Measurements from ENCODE around the gene BPIFB4. TPM values are rescaled to one million over a fixed set of nuclear protein-coding genes. Genes with fewer than 3 reads are reported as not detected.

Gene BPIFB4
- not detected for total RNA-seq

GRCh38 chr20:33079259-33079658, at the start of gene BPIFB4:
BPIFB4 (plus strand) TSS chr20:33079643; CDS start chr20:33081527, 1,884 bp downstream.

GRCh38 chr20:33031531-33031930, 47.9 kb upstream of the BPIFB4 start, which contains the start of gene BPIFB6:
BPIFB6 (plus strand) TSS chr20:33031648; CDS start chr20:33031648, 0 bp downstream.

GRCh38 chr20:33053291-33054106, 25.9 kb upstream of the BPIFB4 start, which contains the start of gene BPIFB3:
BPIFB3 (plus strand) TSS chr20:33053903; CDS start chr20:33055436, 1,533 bp downstream.

Other genes starting within 250 kb of the BPIFB4 start
- gene EFCAB8, start 220.7 kb upstream of the BPIFB4 start, total RNA-seq, result not detected
- not detected for gene SUN5, start 75.2 kb upstream of the BPIFB4 start, total RNA-seq
- not detected for gene BPIFB2, start 71.9 kb upstream of the BPIFB4 start, total RNA-seq
- not detected for gene BPIFB6, start 48.0 kb upstream of the BPIFB4 start, total RNA-seq
- not detected for gene BPIFB3, start 25.7 kb upstream of the BPIFB4 start, total RNA-seq
- not detected for gene BPIFA2, start 88.5 kb downstream of the BPIFB4 start, total RNA-seq
- not detected for gene BPIFA3, start 137.7 kb downstream of the BPIFB4 start, total RNA-seq
- gene BPIFA1, start 156.4 kb downstream of the BPIFB4 start, total RNA-seq, result not detected
- not detected for gene BPIFB1, start 203.6 kb downstream of the BPIFB4 start, total RNA-seq